Osteocyte (in vitro differentiated cells): ENCODE data around the gene CDH23. TPM values are rescaled to one million over a fixed set of nuclear protein-coding genes. Genes with fewer than 3 reads are reported as not detected.
A peak's percentile ranks its signal among the peaks of the same experiment; 100 is the strongest.

Experiments
- DNase-seq: peaks from one replicate; pipeline ENCODE4 v3.0.0; 2021; ENCODE audit warnings: mixed read lengths; ENCODE audit not compliant: unreplicated experiment; ENCODE audit errors: extremely low spot score
- H3K27ac Mint-ChIP-seq: one replicate; pipeline ENCODE4 v1.8.0; 2021; ENCODE audit warnings: mild to moderate bottlenecking, mixed read lengths; ENCODE audit not compliant: unreplicated experiment
- H3K27me3 Mint-ChIP-seq: one replicate; pipeline ENCODE4 v1.8.0; 2021; ENCODE audit warnings: mixed read lengths; ENCODE audit not compliant: unreplicated experiment
- H3K36me3 Mint-ChIP-seq: one replicate; pipeline ENCODE4 v1.8.0; 2021; ENCODE audit warnings: mixed read lengths; ENCODE audit not compliant: unreplicated experiment
- H3K4me1 Mint-ChIP-seq: one replicate; pipeline ENCODE4 v1.8.0; 2021; ENCODE audit warnings: mixed read lengths; ENCODE audit not compliant: unreplicated experiment
- H3K4me3 Mint-ChIP-seq: one replicate; pipeline ENCODE4 v1.8.0; 2021; ENCODE audit warnings: mild to moderate bottlenecking, moderate library complexity, mixed read lengths; ENCODE audit not compliant: unreplicated experiment
- H3K9me3 Mint-ChIP-seq: one replicate; pipeline ENCODE4 v1.8.0; 2021; ENCODE audit warnings: mixed read lengths; ENCODE audit not compliant: unreplicated experiment
- total RNA-seq: library from RNA; stranded (reverse); gene quantifications from 2 replicates; pipeline ENCODE4 v1.2.1, GENCODE V29; 2021
- TF ChIP-seq, protein P1 (sequence below): fragments of 200-600 bp; sonication (generic); IDR thresholded peaks from 2 replicates; pipeline ENCODE4 v1.5.0; 2021; ENCODE audit warnings: antibody characterized with exemption, mild to moderate bottlenecking, moderate library complexity

The CDH23 gene
- total RNA-seq, 1 donor from 2014 or later: not detected

GRCh38 chr10:71608819-71609768, 212.4 kb downstream of the CDH23 start:
- Mint-ChIP-seq H3K4me3 (no peak overlapping the region), H3K36me3 (no peaks in the 10 kb centered on the region), H3K27me3 (peaks cover 44% of the 10 kb centered on the region), H3K27ac (no peak overlapping the region), H3K9me3 (no peaks in the 10 kb centered on the region), H3K4me1 (no peaks in the 10 kb centered on the region)
- TF ChIP-seq, protein P1, sequence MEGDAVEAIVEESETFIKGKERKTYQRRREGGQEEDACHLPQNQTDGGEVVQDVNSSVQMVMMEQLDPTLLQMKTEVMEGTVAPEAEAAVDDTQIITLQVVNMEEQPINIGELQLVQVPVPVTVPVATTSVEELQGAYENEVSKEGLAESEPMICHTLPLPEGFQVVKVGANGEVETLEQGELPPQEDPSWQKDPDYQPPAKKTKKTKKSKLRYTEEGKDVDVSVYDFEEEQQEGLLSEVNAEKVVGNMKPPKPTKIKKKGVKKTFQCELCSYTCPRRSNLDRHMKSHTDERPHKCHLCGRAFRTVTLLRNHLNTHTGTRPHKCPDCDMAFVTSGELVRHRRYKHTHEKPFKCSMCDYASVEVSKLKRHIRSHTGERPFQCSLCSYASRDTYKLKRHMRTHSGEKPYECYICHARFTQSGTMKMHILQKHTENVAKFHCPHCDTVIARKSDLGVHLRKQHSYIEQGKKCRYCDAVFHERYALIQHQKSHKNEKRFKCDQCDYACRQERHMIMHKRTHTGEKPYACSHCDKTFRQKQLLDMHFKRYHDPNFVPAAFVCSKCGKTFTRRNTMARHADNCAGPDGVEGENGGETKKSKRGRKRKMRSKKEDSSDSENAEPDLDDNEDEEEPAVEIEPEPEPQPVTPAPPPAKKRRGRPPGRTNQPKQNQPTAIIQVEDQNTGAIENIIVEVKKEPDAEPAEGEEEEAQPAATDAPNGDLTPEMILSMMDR: peak; percentile 82
- DNase-seq: peak; percentile 88

DNA sequence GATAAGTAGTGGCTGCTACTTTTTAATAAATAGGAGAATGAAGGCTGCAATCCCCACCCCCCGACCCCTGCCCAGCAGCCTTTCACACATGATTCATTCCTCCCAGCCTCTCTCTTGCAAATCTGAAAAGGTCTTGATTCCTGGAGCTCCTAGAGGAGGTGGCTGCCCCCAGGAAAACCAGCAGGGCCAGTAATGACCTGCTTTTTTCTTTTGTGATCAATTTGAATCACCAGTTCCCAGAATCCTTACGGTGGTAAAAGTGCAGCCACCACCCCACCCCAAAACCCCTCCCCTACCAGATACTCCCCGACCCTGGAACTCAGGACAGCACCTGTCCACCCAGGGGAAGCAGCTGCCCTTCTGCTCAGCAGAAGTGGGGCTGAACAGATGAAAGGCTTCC, 213.9 kb downstream of the CDH23 start:
- H3K9me3 Mint-ChIP-seq: no peaks in the 10 kb centered on the region
- TF ChIP-seq, protein P1: no peak
- H3K36me3 Mint-ChIP-seq: no peaks in the 10 kb centered on the region
- DNase-seq: no peak
- H3K4me1 Mint-ChIP-seq: no peaks in the 10 kb centered on the region
- no peak overlapping the region for H3K4me3 Mint-ChIP-seq
- H3K27me3 Mint-ChIP-seq: peaks cover 44% of the 10 kb centered on the region
- H3K27ac Mint-ChIP-seq: no peak overlapping the region

DNA sequence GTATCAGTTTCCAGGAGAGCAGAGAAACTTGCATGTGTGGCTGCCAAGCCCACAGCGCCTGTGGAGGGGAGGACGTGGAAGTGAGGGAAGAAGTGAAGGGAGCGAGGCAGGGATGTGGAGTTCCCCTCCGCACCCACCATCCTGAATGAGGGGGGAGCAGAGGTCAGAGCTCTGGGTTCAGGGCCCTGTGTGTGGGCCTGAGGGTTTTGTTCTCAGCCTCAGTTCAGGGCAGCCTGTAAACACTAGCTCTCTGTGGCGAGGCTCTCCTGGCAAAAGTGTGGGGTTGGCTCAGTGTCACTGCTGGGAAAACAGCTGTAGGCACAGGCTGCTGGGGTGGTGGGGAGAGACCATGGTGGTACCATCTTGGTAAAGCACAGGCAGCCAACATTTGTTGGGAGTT, 214.4 kb downstream of the CDH23 start:
- no peak overlapping the region for H3K27ac Mint-ChIP-seq
- TF ChIP-seq, protein P1: no peak
- DNase-seq: no peak
- no peaks in the 10 kb centered on the region for H3K4me1 Mint-ChIP-seq
- peaks cover 45% of the 10 kb centered on the region for H3K27me3 Mint-ChIP-seq
- H3K36me3 Mint-ChIP-seq: no peaks in the 10 kb centered on the region
- no peak overlapping the region for H3K4me3 Mint-ChIP-seq
- H3K9me3 Mint-ChIP-seq: no peaks in the 10 kb centered on the region

- no peak overlapping the region for H3K27ac Mint-ChIP-seq
- peaks cover 43% of the 10 kb centered on the region for H3K27me3 Mint-ChIP-seq
- no peak overlapping the region for H3K4me3 Mint-ChIP-seq
- H3K4me1 Mint-ChIP-seq: no peaks in the 10 kb centered on the region
- DNase-seq: no peak
- H3K36me3 Mint-ChIP-seq: no peaks in the 10 kb centered on the region
- H3K9me3 Mint-ChIP-seq: no peaks in the 10 kb centered on the region
- TF ChIP-seq, protein P1: no peak
Observed at GRCh38 chr10:71611709-71612422, 215.1 kb downstream of the CDH23 start.

DNA sequence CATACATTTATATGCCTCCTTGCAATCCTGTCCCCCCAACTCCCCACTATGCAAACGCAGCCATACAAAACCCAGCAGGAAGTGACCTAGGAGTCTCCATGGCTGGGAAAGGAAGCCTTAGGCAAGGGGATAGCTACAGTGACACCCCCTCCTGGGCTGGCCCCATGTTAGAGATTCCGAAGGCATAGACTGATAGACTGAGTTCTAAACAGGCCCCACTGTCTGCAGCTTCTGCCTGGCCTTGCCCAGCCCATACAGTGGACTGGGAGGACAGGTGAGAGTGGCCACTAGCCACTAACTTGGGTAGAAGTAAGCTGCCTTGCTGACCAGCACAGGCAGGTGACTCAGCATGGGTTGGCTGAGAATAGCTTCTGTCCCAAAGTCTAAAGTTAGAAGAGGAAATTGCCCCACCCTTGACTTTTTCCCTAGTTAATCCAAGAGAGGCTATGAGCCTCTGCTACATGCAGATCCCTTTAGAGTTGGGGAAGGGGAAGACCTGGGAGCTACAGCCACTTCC, 216.6 kb downstream of the CDH23 start:
- no peak overlapping the region for H3K4me3 Mint-ChIP-seq
- H3K36me3 Mint-ChIP-seq: no peaks in the 10 kb centered on the region
- peaks cover 37% of the 10 kb centered on the region for H3K27me3 Mint-ChIP-seq
- no peak overlapping the region for H3K27ac Mint-ChIP-seq
- no peak for DNase-seq
- no peaks in the 10 kb centered on the region for H3K9me3 Mint-ChIP-seq
- TF ChIP-seq, protein P1: no peak
- H3K4me1 Mint-ChIP-seq: no peaks in the 10 kb centered on the region
